H1 (cell line): ENCODE results near the gene C1QL1. TPM values are rescaled to one million over a fixed set of nuclear protein-coding genes. Genes with fewer than 3 reads are reported as not detected.
A peak's percentile ranks its signal among the peaks of the same experiment; 100 is the strongest.

Experiments used
- CTCF ChIA-PET: fragments of 300-600 bp; sonication (Branson Sonifier 250); formaldehyde crosslinking; loops from one replicate; lab custom pipeline; 2021; ENCODE audit not compliant: partially characterized antibody; lab: Charles Lee
- POLR2A ChIA-PET: fragments of 300-600 bp; sonication (Branson Sonifier 250); formaldehyde crosslinking; loops from one replicate; lab custom pipeline; 2021; ENCODE audit warnings: inconsistent platforms; ENCODE audit not compliant: partially characterized antibody; lab: Charles Lee
- DNase-seq, 2 experiments: peaks; one replicate each; pipeline versions ENCODE4 v3.0.0 to v3.0.0-alpha.2; 2010 to 2022; ENCODE audit warnings: low spot score in 2 of 2, low read depth in 1 of 2, mixed read lengths in 1 of 2
- FAIRE-seq: peaks from 2 replicates; lab custom pipeline; 2011; peaks lifted over from hg19 to GRCh38; lab: Jason Lieb, UNC
- H2AFZ ChIP-seq: 2 replicates; pipeline ENCODE4 v1.8.1; 2012; ENCODE audit warnings: low read length, inconsistent platforms
- H2AK5ac ChIP-seq: 2 replicates; pipeline ENCODE4 v1.6.1; 2013; ENCODE audit warnings: low read depth, low read length
- H2BK120ac ChIP-seq: replicated peaks from 2 replicates; pipeline ENCODE3; 2013; ENCODE audit warnings: low read depth, low read length, inconsistent platforms
- H2BK12ac ChIP-seq: 2 replicates; pipeline ENCODE4 v1.6.1; 2013; ENCODE audit warnings: low read depth, low read length
- H2BK15ac ChIP-seq: 2 replicates; pipeline ENCODE4 v1.6.1; 2013; ENCODE audit warnings: low read length
- H2BK20ac ChIP-seq: 2 replicates; pipeline ENCODE4 v1.6.1; 2013; ENCODE audit warnings: low read length
- H2BK5ac ChIP-seq: 2 replicates; pipeline ENCODE4 v1.6.1; 2013; ENCODE audit warnings: low read depth, low read length
- H3K14ac ChIP-seq: 2 replicates; pipeline ENCODE4 v1.6.1; 2013; ENCODE audit warnings: inconsistent platforms; ENCODE audit not compliant: insufficient read length
- H3K18ac ChIP-seq: 2 replicates; pipeline ENCODE4 v1.6.1; 2013; ENCODE audit warnings: low read length; ENCODE audit errors: extremely low read depth
- H3K23ac ChIP-seq: 2 replicates; pipeline ENCODE4 v1.6.1; 2013; ENCODE audit warnings: inconsistent platforms; ENCODE audit not compliant: insufficient read length
- H3K23me2 ChIP-seq: 2 replicates; pipeline ENCODE4 v1.6.1; 2013; ENCODE audit warnings: low read depth, low read length
- H3K27ac ChIP-seq: 2 replicates; pipeline ENCODE4 v1.6.1; 2011; ENCODE audit warnings: low read depth, low read length, inconsistent platforms
- H3K27me3 ChIP-seq, 4 experiments: replicated peaks in 1 of 4; 1 replicate in 1 of 4; 2 replicates in 3 of 4; pipeline versions ENCODE4 v1.6.1 to v1.8.1; 2011 to 2013; ENCODE audit warnings: low read length in 3 of 4, mild to moderate bottlenecking in 3 of 4, inconsistent platforms in 2 of 4, mixed read lengths in 2 of 4, moderate library complexity in 1 of 4; ENCODE audit not compliant: control insufficient read depth in 3 of 4, insufficient read depth in 3 of 4; ENCODE audit errors: extremely low read depth in 1 of 4
- H3K36me3 ChIP-seq, 4 experiments: 2 replicates each; pipeline versions ENCODE4 v1.6.1 to v1.8.1; 2011 to 2013; ENCODE audit warnings: mild to moderate bottlenecking in 4 of 4, low read length in 3 of 4, moderate library complexity in 2 of 4, control low read depth in 1 of 4, inconsistent platforms in 1 of 4; ENCODE audit not compliant: insufficient read depth in 4 of 4, control insufficient read depth in 2 of 4
- H3K4ac ChIP-seq: replicated peaks from 2 replicates; pipeline ENCODE3; 2013; ENCODE audit warnings: low read length, low read depth, mixed read lengths, inconsistent platforms; ENCODE audit not compliant: insufficient read length
- H3K4me1 ChIP-seq, 4 experiments: replicated peaks in 1 of 4; 1 replicate in 1 of 4; 2 replicates in 3 of 4; pipeline versions ENCODE4 v1.6.1 to v1.8.1; 2011 to 2013; ENCODE audit warnings: low read length in 3 of 4, inconsistent platforms in 2 of 4, mixed read lengths in 1 of 4; ENCODE audit not compliant: insufficient read depth in 4 of 4, control insufficient read depth in 3 of 4
- H3K4me2 ChIP-seq, 2 experiments: 2 replicates each; pipeline versions ENCODE4 v1.6.1 to v1.8.1; 2011 to 2013; ENCODE audit warnings: low read depth in 2 of 2, low read length in 2 of 2, control low read depth in 1 of 2, inconsistent platforms in 1 of 2, mild to moderate bottlenecking in 1 of 2; ENCODE audit not compliant: insufficient read depth in 1 of 2
- H3K4me3 ChIP-seq, 4 experiments: fragments of 200-600, 300-600 bp in 1 of 4; sonication (generic), shearing (Covaris generic), sonication (Bioruptor Twin) in 1 of 4; 2 replicates each; pipeline versions ENCODE4 v1.5.1 to v1.8.1; 2011 to 2016; ENCODE audit warnings: low read length in 4 of 4, low read depth in 3 of 4, control low read depth in 2 of 4, inconsistent platforms in 2 of 4, mild to moderate bottlenecking in 2 of 4, mixed read lengths in 1 of 4, moderate library complexity in 1 of 4; ENCODE audit not compliant: insufficient read depth in 2 of 4; ENCODE audit errors: extremely low read depth in 1 of 4
- H3K56ac ChIP-seq: replicated peaks from 2 replicates; pipeline ENCODE3; 2013; ENCODE audit warnings: low read depth, mild to moderate bottlenecking, mixed read lengths, low read length, inconsistent platforms; ENCODE audit not compliant: insufficient read length
- H3K79me1 ChIP-seq: 2 replicates; pipeline ENCODE4 v1.6.1; 2013; ENCODE audit warnings: low read depth, low read length, control low read depth
- H3K79me2 ChIP-seq, 2 experiments: 2 replicates each; pipeline versions ENCODE4 v1.6.1 to v1.8.1; 2012 to 2013; ENCODE audit warnings: low read length in 2 of 2, mild to moderate bottlenecking in 2 of 2, inconsistent platforms in 1 of 2; ENCODE audit not compliant: insufficient read depth in 2 of 2, control insufficient read depth in 1 of 2
- H3K9ac ChIP-seq, 4 experiments: replicated peaks in 1 of 4; 1 replicate in 1 of 4; 2 replicates in 3 of 4; pipeline versions ENCODE4 v1.6.1 to v1.8.1; 2011 to 2013; ENCODE audit warnings: low read depth in 3 of 4, low read length in 3 of 4, control low read depth in 2 of 4, mild to moderate bottlenecking in 2 of 4, moderate library complexity in 2 of 4, inconsistent platforms in 1 of 4; ENCODE audit errors: extremely low read depth in 1 of 4
- H3K9me3 ChIP-seq, 2 experiments: 2 replicates each; pipeline versions ENCODE4 v1.6.1 to v1.8.1; 2012 to 2013; ENCODE audit warnings: mild to moderate bottlenecking in 2 of 2, moderate library complexity in 2 of 2, control low read depth in 1 of 2, inconsistent platforms in 1 of 2, low read depth in 1 of 2, low read length in 1 of 2, mixed read lengths in 1 of 2; ENCODE audit not compliant: insufficient read depth in 2 of 2
- H4K20me1 ChIP-seq, 2 experiments: replicated peaks in 1 of 2; 2 replicates each; pipeline versions ENCODE3 to v1.8.1; 2011 to 2013; ENCODE audit warnings: inconsistent platforms in 2 of 2, low read length in 2 of 2, mild to moderate bottlenecking in 1 of 2; ENCODE audit not compliant: insufficient read depth in 2 of 2, control insufficient read depth in 1 of 2
- H4K5ac ChIP-seq: 2 replicates; pipeline ENCODE4 v1.6.1; 2013; ENCODE audit warnings: low read length, low read depth, mixed read lengths, inconsistent platforms; ENCODE audit not compliant: insufficient read length
- H4K8ac ChIP-seq: 2 replicates; pipeline ENCODE4 v1.8.0; 2013; ENCODE audit warnings: mild to moderate bottlenecking, moderate library complexity, low read length, inconsistent platforms; ENCODE audit not compliant: insufficient read depth; ENCODE audit errors: extremely low read depth
- H4K91ac ChIP-seq: replicated peaks from 2 replicates; pipeline ENCODE3; 2013; ENCODE audit warnings: low read length, mixed read lengths, inconsistent platforms; ENCODE audit not compliant: insufficient read length
- BACH1 ChIP-seq: IDR thresholded peaks from 2 replicates; pipeline ENCODE4 v1.6.1; 2012; ENCODE audit warnings: low read length, improper control_type of control experiment
- BCL11A ChIP-seq, 2 experiments: IDR thresholded peaks; one replicate each; pipeline ENCODE4 v1.6.1; 2011; ENCODE audit warnings: low read depth in 2 of 2, low read length in 2 of 2, mild to moderate bottlenecking in 2 of 2
- EZH2 ChIP-seq: fragments of 200-600 bp; sonication (generic); IDR thresholded peaks from 2 replicates; pipeline ENCODE4 v1.7.1; 2012; ENCODE audit warnings: low read depth, mild to moderate bottlenecking, moderate library complexity, low read length, inconsistent platforms; ENCODE audit not compliant: severe bottlenecking
- GABPA ChIP-seq: IDR thresholded peaks from 2 replicates; pipeline ENCODE4 v1.6.1; 2011; ENCODE audit warnings: mild to moderate bottlenecking, low read length, moderate library complexity, borderline replicate concordance; ENCODE audit not compliant: insufficient read depth
- JUND ChIP-seq: IDR thresholded peaks from 2 replicates; pipeline ENCODE4 v1.6.1; 2011; ENCODE audit warnings: mild to moderate bottlenecking, improper control_type of control experiment, low read length
- RAD21 ChIP-seq, 2 experiments: IDR thresholded peaks in 1 of 2; conservative IDR thresholded peaks in 1 of 2; 2 replicates each; pipeline ENCODE4 v1.6.1; 2011; ENCODE audit warnings: low read depth in 2 of 2, low read length in 2 of 2, improper control_type of control experiment in 1 of 2, inconsistent platforms in 1 of 2, mild to moderate bottlenecking in 1 of 2, moderate library complexity in 1 of 2
- TBP ChIP-seq: IDR thresholded peaks from 2 replicates; pipeline ENCODE4 v1.6.1; 2011; ENCODE audit warnings: low read depth, low read length, improper control_type of control experiment
- TCF12 ChIP-seq: IDR thresholded peaks from 2 replicates; pipeline ENCODE4 v1.6.1; 2011; ENCODE audit warnings: low read depth, mild to moderate bottlenecking, low read length
- ZNF274 ChIP-seq: IDR thresholded peaks from 2 replicates; pipeline ENCODE4 v1.7.0; 2012; ENCODE audit warnings: low read length, borderline replicate concordance; ENCODE audit errors: extremely low read depth
- WGBS, 2 experiments: shearing (Covaris generic) in 1 of 2; methylation state at CpG; one replicate each; pipeline versions ENCODE4 v1.1.6 to v1.1.7; 2013 to 2015; ENCODE audit warnings: low lambda C conversion rate in 2 of 2, mixed read lengths in 2 of 2, inconsistent platforms in 1 of 2, low coverage in 1 of 2, missing lambda C conversion rate in 1 of 2; ENCODE audit not compliant: insufficient replicate concordance in 2 of 2, insufficient coverage in 1 of 2, insufficient read length in 1 of 2; ENCODE audit errors: extremely low coverage in 1 of 2, missing lambda C conversion rate in 1 of 2; 5-methylcytosine and 5-hydroxymethylcytosine counted together
- polyA plus RNA-seq, 7 experiments: library from polyadenylated mRNA; depleted of rRNA in 3 of 7; stranded (reverse) in 5 of 7; unstranded in 2 of 7; fragments of >200 nt in 5 of 7; fragments of 200-250 nt in 2 of 7; gene quantifications; 1 replicate in 5 of 7; 2 replicates in 1 of 7; 4 replicates in 1 of 7; pipeline versions ENCODE4 v1.2.1 to v1.2.3, GENCODE V29; 2011 to 2013; ENCODE audit warnings: missing spikeins in 2 of 7, mixed read lengths in 2 of 7
- total RNA-seq: library from RNA; stranded (reverse); fragmentation: NEBNext Ultra II Directional; extraction: Animal tissue kit (Norgen Biotek cat#: 25700); gene quantifications from 2 replicates; pipeline ENCODE4 v1.2.1, GENCODE V29; 2021
- TF ChIP-seq, protein P1 (sequence below), 3 experiments: IDR thresholded peaks; 1 replicate in 2 of 3; 2 replicates in 1 of 3; pipeline versions ENCODE4 v1.5.1 to v1.6.1; 2011; ENCODE audit warnings: low read length in 3 of 3, mild to moderate bottlenecking in 3 of 3, inconsistent platforms in 2 of 3, low read depth in 1 of 3, moderate library complexity in 1 of 3; ENCODE audit not compliant: insufficient read depth in 1 of 3; ENCODE audit errors: control extremely low read depth in 1 of 3

Gene C1QL1
- total and polyA plus RNA-seq, 2 of the 8 experiments (the other 6 are each of a cell fraction or from before 2014, with no cell fraction given): 7.6 to 10.5 TPM

GRCh38 chr17:44952946-44953475 is 15.1 kb downstream of the C1QL1 start:
- DNase-seq (no peak), FAIRE-seq (no peak)
- H3K79me1 ChIP-seq: no peaks in the 10 kb centered on the region; the same call in 1 of the 2 replicates
- peaks cover 0 to 7% (median 1%) of the 10 kb centered on the region in 4 experiments; a peak in 2 of 7 replicates for H3K27me3 ChIP-seq
- no peak overlapping the region for H2BK120ac ChIP-seq
- no peak overlapping the region for H2BK20ac ChIP-seq
- no peaks in the 10 kb centered on the region for H3K36me3 ChIP-seq
- ChIA-PET CTCF (interaction anchor here (0.9 to 14.5 kb wide), 11 partner anchors 9 to 178 kb away, joined by 3 to 182 read pairs (median 4); partner anchors contain the start of gene C1QL1), POLR2A (interaction anchor here (1.1 to 1.6 kb wide), 5 partner anchors 13 to 35 kb away, joined by 3 to 5 read pairs (median 4); partner anchors contain the start of gene C1QL1)
- H3K9me3 ChIP-seq: no peaks in the 10 kb centered on the region
- no peak overlapping the region for H3K14ac ChIP-seq
- H2BK5ac ChIP-seq: no peak overlapping the region
- no peak overlapping the region for H3K4ac ChIP-seq
- no peak overlapping the region for H3K9ac ChIP-seq
- peaks cover 2% of the 10 kb centered on the region; the same call in 1 of the 2 replicates for H3K23me2 ChIP-seq
- no peak overlapping the region for H3K4me3 ChIP-seq
- peak overlapping the region; percentile 3; the same call in 1 of the 2 replicates for H4K8ac ChIP-seq
- no peak overlapping the region for H4K91ac ChIP-seq
- no peaks in the 10 kb centered on the region for H3K79me2 ChIP-seq
- H2AK5ac ChIP-seq: 0 out of 2 replicates have a peak overlapping the region, but pooled peaks have one; percentile 28
- no peak overlapping the region for H2AFZ ChIP-seq
- H3K4me2 ChIP-seq: no peak overlapping the region
- H4K20me1 ChIP-seq: no peaks in the 10 kb centered on the region
- H3K4me1 ChIP-seq: no peaks in the 10 kb centered on the region; a peak in 1 of 7 replicates
- H3K23ac ChIP-seq: no peak overlapping the region
- H4K5ac ChIP-seq: no peak overlapping the region
- H2BK15ac ChIP-seq: no peak overlapping the region
- H3K18ac ChIP-seq: no peak overlapping the region
- no peak overlapping the region for H2BK12ac ChIP-seq
- H3K27ac ChIP-seq: no peak overlapping the region
- 76% methylated on average over 6 of the region's 6 CpGs; no CpG with 5 or more reads in 1 of the 2 experiments for WGBS, 2 experiments
- H3K56ac ChIP-seq: no peak overlapping the region
- no peak for TF ChIP-seq ZNF274
- no peak for TF ChIP-seq BACH1
- TF ChIP-seq, protein P1, sequence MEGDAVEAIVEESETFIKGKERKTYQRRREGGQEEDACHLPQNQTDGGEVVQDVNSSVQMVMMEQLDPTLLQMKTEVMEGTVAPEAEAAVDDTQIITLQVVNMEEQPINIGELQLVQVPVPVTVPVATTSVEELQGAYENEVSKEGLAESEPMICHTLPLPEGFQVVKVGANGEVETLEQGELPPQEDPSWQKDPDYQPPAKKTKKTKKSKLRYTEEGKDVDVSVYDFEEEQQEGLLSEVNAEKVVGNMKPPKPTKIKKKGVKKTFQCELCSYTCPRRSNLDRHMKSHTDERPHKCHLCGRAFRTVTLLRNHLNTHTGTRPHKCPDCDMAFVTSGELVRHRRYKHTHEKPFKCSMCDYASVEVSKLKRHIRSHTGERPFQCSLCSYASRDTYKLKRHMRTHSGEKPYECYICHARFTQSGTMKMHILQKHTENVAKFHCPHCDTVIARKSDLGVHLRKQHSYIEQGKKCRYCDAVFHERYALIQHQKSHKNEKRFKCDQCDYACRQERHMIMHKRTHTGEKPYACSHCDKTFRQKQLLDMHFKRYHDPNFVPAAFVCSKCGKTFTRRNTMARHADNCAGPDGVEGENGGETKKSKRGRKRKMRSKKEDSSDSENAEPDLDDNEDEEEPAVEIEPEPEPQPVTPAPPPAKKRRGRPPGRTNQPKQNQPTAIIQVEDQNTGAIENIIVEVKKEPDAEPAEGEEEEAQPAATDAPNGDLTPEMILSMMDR (IDR thresholded peaks at IDR 0.05; ENCODE audit: control extremely low read depth in 1 of 3, insufficient read depth in 1 of 3, low read depth in 1 of 3, low read length in 3 of 3): peak; percentile 8 to 38 (median 31); a peak in 3 of 4 replicates
- no peak for TF ChIP-seq GABPA
- no peak for TF ChIP-seq TCF12
- no peak for TF ChIP-seq EZH2
- no peak for TF ChIP-seq JUND
- peak; percentile 42; the same call in 1 of the 2 replicates for TF ChIP-seq TBP
- peak; percentile 19 to 32; a peak in 3 of 4 replicates for TF ChIP-seq RAD21 (IDR thresholded peaks at IDR 0.05 in 1 of 2, conservative IDR thresholded peaks at IDR 0.05 in 1 of 2; ENCODE audit: low read depth in 2 of 2, low read length in 2 of 2)
- no peak for TF ChIP-seq BCL11A (IDR thresholded peaks at IDR 0.05; ENCODE audit: low read depth in 2 of 2, low read length in 2 of 2)
